DND-41 (cell line): ENCODE results near the gene NUTF2.

ENCODE experiments used
- CTCF ChIP-seq: IDR thresholded peaks from 2 replicates; pipeline ENCODE4 v1.5.1; 2012; ENCODE audit warnings: borderline replicate concordance, low read length, moderate library complexity, mild to moderate bottlenecking; ENCODE audit not compliant: poor library complexity, severe bottlenecking; ENCODE audit errors: extremely low read depth
- EZH2 ChIP-seq: IDR thresholded peaks from 3 replicates; pipeline ENCODE4 v1.6.1; 2012; ENCODE audit warnings: borderline replicate concordance, low read depth, mild to moderate bottlenecking, moderate library complexity, low read length, inconsistent platforms; ENCODE audit not compliant: severe bottlenecking

GRCh38 chr16:67860589-67861398, 14.1 kb downstream of the NUTF2 start:
- TF ChIP-seq CTCF (no peak), EZH2 (no peak)
